ENCODE results near the gene PLA1A.

DNA sequence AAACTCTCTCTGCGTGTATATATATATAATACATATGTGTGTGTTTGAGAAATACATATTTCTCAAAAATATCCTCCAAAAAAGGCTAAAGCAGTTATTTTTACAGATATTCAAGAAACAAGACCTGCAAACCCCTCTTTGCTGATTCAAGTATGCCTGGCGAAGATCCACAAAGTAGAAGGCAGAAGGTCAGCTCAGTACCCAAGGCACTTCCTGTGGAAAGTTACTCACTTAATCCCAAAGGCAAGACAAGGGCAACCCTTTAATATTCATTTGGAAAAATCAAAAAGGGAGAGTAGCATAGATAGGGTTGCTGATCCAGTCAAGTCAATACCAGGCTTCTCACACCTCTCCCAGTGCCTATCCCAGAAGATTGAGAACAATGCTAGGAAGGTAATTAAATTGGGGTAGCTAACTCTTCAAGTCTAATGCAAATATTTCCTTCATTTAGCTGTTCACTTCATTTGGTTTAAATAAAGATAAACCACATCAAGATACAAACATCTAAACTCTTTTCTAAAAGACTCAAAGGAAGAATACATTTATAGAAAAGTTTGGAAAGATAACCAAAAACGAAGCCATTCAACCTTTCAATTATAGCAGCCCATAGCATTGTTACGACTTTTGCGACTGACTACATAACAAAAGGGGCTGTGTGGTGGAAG is 72.4 kb downstream of the PLA1A start:
- TF ChIP-seq, protein P1, sequence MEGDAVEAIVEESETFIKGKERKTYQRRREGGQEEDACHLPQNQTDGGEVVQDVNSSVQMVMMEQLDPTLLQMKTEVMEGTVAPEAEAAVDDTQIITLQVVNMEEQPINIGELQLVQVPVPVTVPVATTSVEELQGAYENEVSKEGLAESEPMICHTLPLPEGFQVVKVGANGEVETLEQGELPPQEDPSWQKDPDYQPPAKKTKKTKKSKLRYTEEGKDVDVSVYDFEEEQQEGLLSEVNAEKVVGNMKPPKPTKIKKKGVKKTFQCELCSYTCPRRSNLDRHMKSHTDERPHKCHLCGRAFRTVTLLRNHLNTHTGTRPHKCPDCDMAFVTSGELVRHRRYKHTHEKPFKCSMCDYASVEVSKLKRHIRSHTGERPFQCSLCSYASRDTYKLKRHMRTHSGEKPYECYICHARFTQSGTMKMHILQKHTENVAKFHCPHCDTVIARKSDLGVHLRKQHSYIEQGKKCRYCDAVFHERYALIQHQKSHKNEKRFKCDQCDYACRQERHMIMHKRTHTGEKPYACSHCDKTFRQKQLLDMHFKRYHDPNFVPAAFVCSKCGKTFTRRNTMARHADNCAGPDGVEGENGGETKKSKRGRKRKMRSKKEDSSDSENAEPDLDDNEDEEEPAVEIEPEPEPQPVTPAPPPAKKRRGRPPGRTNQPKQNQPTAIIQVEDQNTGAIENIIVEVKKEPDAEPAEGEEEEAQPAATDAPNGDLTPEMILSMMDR (IDR thresholded peaks at IDR 0.05), result no peak
- TF ChIP-seq POLR2A (IDR thresholded peaks at IDR 0.05), result no peak

All from Peyer's patch (tissue), 4 donors.